GM18517 (cell line): Measurements from ENCODE around the gene TUFM.
"Not testable (repeated sequence)": the region's sequence is repeated elsewhere in the genome, so short reads cannot be mapped to it uniquely, and the experiment has no call there.

Experiments
- ATAC-seq: cut with Tn5 transposase; IDR thresholded peaks from one replicate; pipeline ENCODE4 v1.9.1; 2021; ENCODE audit warnings: mild to moderate bottlenecking, moderate library complexity; ENCODE audit not compliant: unreplicated experiment

Gene TUFM

GRCh38 chr16:28846080-28846932, at the start of gene TUFM:
TUFM (minus strand) TSS chr16:28846348; CDS start chr16:28846269, 79 bp downstream.
- peak; percentile 81 for ATAC-seq

- no peak for ATAC-seq
Observed at GRCh38 chr16:28895609-28896008, 49.5 kb upstream of the TUFM start.

GRCh38 chr16:28893291-28893690, 47.1 kb upstream of the TUFM start:
- no peak for ATAC-seq

DNA sequence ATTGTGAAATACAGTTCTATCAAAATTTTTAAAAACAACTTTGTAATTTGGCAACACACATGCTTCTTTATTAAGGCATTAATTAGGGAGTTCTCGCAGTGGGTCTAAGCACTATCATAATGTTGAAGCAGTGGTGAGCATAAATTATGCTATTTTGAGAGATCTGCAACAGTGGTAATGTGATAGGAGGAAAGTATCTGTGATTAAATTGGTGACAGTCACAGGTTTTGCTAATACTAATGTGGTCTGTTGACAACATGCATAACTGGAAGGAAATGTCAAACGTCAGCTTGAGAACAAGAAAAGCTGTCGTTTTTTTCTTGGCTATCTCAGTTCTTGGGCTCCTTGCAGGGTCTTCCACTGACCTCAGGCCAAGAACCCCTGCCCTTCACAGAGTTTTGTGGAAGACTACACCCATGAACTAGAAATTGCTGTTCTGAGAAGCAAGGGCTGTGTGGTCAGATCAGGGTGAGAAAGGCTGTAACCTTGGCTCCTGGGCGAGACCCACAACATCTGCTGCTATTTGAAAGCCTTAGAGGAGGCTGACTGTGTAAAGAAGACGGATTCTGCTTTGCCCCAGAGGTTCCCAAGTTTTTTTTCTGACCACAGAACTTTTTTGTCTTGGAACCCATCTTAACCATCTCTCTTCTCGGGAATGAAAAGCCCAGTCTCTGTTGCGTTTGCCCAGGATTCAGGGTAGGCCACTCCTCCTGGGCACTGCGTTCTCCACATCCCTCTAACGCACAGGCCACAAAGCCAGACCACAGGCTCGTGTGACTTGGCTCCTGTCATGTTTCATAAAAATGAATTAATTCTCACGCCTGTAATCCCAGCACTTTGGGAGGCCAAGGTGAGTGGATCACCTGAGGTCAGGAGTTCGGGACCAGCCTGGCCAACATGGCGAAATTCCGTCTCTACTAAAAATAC, 46.1 kb upstream of the TUFM start:
- no peak for ATAC-seq

DNA sequence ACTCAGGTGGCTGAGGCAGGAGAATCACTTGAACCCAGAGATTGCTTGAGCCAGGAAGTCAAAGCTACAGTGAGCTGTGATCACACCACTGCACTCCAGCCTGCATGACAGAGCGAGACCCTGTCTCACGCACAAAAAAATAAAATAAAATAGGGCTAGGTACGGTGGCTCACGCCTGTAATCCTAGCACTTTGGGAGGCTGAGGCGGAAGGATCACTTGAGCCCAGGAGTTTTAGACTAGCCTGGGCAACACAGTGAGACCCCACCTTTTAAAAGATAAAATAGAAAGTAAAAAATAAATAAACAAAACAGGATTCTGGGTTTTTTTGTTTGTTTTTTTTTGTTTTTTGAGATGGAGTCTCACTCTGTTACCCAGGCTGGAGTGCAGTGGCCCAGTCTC, 44.2 kb upstream of the TUFM start:
- not testable (repeated sequence) for ATAC-seq

- ATAC-seq, result no peak
Observed at GRCh38 chr16:28886945-28887344, 40.8 kb upstream of the TUFM start.

DNA sequence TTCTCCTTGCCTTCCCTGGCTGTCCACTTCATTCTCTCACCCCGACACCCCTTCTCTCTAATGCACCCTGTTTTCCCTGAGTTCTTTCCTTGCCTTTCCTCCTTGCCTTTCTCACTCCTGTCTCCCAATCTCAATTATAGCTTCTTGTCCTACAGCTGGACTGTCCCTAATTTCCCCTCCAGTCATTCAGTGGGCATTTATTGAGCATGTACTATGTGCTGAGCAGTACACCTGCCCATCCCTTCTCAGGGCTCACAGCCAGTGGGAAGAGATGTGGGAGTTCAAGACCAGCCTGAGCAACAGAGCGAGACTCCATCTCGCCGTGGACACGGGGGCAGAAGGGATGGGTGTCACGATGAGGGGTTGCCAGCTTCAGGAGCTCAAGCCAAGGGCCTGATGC, 37.9 kb upstream of the TUFM start:
- no peak for ATAC-seq

DNA sequence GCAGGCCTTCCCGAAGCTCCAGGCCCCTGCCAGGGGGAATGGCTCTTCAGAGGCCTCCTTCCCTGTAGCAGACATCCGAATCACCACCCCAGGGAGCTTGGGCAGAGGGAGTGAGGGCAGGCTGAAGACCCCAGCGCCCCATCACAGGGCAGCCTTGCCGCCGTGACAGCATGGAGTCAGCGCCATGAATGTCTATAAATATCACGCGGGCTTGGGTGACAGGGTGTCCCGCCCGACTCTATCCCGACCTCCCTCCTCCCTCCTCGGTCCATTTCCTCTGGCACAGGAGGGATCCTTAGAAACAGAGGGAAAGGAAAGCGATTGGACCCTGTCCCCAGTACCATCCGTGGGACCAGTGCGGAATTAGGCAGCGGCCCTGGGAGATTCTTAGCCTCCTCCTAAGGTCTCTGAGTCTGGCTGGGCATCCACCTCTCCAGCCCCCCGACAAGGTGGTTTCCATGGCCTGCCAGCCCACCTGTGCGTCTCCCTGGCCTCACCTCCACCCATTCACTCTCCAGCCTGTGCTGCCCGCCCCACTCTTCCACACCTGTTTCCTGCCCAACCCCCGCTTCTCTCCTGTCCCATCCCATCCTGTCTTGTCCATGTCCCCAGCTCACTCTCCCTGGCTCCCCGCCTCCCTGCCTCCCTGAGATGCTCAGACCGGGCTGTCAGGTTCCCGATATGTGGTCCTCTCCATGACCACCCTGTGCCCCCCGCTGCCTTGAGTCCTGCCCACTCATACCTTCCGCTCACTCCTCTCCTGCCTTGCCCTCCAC, 37.3 kb upstream of the TUFM start:
- ATAC-seq, result no peak

DNA sequence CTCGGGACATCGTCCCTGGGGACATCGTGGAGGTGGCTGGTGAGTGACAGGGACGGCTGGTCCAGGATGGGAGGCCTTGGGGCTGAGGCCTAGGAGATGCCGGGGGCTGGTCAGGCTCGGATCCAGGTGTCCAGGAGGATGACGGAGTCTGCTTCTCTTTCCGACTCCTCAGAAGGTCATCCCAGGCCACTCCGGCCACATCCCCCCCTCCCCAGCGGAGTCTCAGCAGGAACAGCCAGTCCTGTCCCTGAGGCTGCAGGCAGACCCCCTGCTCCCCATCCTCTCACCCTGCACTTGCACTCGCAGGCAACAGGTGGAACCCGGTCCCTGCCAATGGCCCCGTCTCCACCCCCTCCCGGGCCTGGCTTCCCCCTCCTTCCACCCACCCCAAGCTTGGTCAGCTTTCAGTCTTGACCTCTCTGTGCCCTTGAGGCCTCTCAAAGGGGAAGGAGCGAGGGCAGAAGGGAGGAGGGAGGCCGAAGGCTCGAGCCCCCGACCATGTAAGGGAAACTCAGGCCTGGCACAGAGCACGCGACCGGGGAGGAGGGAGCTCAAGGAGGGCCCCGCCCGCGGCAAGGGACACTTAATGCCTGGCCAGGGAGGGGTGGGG, 36.5 kb upstream of the TUFM start:
- no peak for ATAC-seq

- not testable (repeated sequence) for ATAC-seq
Observed at GRCh38 chr16:28881565-28881964, 35.4 kb upstream of the TUFM start.

DNA sequence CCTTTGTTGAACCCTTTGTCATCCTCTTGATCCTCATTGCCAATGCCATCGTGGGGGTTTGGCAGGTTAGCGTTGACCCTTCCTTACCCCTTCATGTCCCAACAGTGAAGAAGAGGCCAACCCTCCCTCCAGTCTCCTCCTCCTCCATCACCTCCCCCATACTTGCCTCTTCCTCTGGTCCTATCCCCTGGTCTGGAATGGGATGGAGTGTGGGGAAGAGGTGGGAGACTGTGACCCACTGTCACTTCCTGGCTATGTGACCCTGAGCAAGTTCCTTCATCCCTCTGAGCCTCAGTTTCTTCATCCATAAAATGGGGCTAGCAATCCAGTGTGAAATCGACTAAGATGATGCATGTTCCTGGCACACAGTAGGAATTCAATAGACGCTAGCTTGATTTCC, 34.8 kb upstream of the TUFM start:
- no peak for ATAC-seq

GRCh38 chr16:28880589-28880915, 34.4 kb upstream of the TUFM start:
- no peak for ATAC-seq

DNA sequence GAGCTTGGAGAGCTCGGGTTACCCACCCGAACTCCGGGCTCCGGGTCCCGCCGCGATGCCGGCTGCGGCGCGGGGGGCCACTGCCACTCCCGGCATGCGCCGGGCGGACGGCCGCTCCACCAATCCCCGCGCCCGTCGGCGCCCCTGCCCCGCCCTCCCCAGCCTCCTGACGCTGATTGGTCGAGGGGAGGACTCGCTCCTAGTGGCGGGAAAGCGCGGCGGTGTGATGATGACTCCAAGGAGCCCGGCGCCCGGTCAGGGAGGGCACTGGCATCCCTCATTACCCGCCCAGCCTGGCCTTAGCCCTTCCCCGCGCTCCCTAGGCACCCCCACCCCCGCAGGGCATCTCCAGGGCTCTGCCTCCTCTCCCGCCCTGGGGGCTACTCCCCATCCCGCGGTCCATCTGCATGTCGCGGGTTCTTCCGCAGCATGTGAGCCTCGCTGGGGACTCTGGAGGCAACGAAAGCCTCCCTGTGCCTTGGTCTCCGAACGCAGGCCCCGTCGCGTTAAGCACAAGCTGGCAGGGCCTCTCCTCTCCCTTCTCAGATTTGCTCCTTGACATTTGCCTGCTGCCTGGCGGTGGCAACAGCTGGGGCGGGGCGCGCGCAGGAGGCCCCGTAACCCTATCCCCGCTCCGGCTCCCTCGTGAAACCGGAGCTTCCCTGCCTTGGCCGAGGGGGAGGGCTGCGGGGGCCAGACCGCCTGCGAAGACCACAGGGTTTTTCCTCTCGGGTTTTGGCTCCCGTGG, 33.9 kb upstream of the TUFM start:
- peak; percentile 78 for ATAC-seq

- peak; percentile 27 for ATAC-seq
Observed at GRCh38 chr16:28879261-28879840, 33.2 kb upstream of the TUFM start.

DNA sequence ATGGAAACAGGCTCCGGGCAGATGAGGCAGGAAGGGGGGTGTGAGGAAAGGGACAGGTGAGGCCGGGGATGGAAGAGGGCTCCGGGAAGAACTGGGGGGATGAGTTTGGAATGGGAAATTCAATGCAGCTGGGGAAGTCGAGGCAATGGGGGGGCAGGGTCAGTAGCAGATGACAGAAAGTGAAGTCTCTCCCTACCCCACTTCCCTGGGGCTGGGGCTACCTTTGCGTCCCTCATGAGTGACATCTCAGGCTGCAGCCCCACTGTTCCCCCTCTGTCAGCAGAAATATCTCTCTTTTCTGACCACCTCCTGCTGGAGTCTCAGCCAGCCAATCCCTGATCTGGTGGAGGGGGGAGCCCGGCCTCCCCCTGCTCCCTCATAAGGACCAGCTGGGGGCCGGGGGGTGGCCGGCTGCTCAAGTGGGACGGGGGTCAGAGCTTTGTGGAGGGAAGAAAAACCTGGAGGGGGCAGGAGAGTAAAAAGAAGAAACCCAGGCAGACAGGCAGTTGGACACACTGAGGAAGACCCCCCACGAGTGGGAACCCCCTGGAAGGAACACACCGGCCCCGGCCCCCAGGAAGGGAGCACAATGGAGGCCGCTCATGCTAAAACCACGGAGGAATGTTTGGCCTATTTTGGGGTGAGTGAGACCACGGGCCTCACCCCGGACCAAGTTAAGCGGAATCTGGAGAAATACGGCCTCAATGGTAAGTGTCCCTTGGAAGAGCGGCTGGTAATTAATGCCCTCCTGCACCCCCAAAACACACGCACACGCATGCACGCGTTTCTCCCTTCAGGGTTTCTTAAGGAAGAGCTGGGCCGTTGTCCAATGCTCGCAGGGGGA, 32.2 kb upstream of the TUFM start, which contains the start of gene ATP2A1:
ATP2A1 (plus strand) TSS at position 406 of the 844 bp plus-strand sequence; CDS start at position 590, 184 bp downstream.
- no peak for ATAC-seq

GRCh38 chr16:28877655-28878000, 31.5 kb upstream of the TUFM start:
- ATAC-seq, result no peak

DNA sequence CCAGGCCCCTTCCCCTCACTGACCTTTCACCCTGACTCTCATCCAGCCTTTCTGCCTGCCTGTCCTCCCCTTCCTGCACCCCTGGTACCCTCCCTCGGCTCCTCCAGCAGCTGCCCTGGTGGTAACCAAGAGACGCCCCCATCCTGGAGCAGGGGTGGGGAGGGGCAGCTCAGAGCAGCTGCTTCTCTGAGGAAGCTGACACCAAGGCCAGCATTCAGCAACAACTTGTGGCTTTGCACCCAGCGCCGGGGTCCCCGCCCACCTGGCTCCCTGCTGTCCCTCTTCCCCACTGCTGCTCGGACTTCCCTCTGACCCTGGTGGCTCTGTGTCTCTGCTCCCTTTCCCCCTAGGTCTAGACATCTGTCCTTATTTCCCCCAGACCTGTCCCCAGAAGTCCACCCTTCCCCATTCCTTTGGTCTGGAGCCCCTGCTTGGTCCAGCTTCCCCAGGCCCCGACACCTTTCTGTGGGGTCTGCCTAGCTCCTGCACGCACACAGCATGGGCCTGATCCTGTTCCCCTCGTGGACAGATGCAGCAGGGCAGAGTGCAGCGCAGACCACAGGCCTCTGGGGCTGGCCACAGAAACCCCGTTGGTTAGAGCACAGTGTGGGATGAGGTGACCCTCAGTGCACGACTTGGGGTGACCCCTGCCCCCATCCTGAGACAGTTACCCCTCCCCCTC, 31.0 kb upstream of the TUFM start:
- ATAC-seq, result no peak

DNA sequence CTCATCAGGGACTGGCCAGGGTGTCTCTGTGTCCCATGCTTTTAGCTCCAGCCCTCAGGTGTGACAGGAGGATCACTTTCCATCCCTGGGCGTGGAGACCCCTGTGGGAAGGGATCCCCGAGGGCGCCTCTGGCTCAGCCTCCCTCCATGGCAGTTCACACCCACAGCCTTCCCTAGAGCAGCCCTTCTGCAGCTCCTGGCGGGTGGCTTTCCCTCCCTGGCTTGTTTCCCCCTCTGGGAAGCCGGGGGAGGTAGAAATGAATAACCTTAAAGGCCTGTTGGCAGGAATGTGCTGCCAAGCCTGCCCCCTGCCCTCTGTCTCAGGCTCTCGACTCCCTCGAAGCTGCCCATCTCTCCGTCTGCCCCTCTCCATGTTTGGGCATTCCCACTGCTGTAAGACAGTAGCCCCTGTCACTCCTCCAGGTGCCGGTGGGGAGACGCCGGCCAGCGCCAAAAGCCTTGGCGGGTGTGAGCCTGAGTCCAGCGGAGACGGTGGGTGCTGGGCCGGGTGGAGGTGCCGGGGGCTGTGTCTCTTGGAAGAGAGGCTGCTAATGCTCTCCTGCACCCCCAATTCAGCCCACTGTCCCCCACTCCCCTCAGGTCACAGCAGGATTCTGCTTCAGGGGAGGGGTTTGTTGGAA, 30.0 kb upstream of the TUFM start:
- ATAC-seq, result no peak
